ENCODE data around the gene PHF14.

DNA sequence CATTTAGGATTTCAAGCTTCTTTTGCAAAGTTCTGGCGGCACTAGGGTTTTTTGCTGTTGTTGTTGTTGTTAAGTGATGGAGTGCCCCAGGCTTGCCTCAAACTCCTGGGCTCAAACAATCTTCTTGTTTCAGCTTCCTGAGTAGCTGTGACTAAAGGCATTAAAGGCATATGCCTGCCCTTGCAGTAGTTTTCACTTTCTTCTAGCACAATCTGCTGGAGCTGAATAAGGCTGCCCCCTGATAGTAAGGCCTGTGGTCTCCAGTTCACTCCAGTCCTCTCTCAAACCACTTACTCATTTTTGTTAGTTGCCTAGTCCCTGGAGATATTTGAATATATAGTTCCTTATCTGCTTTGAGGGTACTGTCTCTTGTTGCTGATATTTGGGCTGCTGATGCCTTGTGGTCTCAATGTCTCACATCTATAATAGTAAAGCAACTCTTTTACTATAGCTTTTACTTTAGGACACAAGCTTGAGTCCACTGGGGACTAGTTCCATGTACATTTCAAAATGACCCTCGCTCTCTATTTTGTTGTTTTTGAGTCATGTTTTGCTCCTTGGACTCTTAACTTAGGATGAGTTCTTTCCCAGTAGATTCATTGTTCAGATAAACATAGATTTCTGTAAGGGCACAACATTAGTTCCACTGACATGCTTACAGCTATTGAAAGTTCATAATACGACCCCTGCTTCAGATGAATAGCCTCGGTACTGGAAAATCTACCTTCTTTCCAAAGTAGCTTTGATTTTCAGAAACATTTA lies 25.5 kb downstream of the PHF14 start:
- TF ChIP-seq POLR2A (IDR thresholded peaks at IDR 0.05; ENCODE audit: low read length) (no peak), GATA1 (IDR thresholded peaks at IDR 0.05; ENCODE audit: low read depth, low read length) (no peak)
